ENCODE results near the gene WDR1.

The WDR1 gene

DNA sequence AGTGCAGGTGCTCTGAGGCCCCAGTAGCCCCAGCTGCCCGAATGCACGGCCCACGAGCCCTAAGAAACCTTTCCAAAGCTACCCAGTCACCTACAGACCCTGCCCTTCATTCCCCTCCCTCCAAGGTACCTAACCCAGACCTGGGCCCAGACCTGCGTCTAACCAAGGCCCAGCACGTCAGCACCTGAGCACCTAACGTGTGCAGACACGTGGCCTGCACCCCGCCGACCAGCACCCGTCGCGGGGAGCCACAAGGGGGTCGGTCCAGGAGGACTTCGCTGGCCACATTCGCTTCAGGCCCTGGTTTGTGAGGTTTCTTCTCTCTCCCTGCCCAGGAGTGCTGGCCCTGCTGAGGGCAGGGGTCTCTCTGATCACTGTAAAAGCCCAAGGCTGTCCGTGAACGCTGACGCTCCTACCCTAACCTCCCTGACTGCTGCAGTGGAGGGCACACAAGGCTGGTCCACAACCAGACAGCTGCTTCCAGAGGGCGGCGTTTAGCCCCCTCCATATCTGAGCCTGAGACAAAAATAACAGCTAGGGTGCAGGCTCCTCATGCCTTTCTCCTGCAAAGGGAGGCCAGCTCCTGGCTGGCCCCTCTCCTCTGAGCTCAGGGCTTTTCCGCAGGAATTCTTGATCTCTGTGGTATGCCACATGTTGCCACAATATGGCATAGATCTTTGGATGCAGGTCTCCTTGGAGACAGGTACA lies 31.8 kb downstream of the WDR1 start:
- Histone ChIP-seq H4K20me1 (ENCODE audit: insufficient read depth, low read length) (no peaks in the 10 kb centered on the region), H2AFZ (ENCODE audit: low read length) (no peak overlapping the region), H3K27me3 (ENCODE audit: insufficient read depth, low read length) (no peaks in the 10 kb centered on the region), H3K9me3 (ENCODE audit: low read length) (no peaks in the 10 kb centered on the region), H3K4me2 (ENCODE audit: low read length) (no peak overlapping the region), H3K9ac (ENCODE audit: low read length) (no peak overlapping the region), H3K36me3 (ENCODE audit: insufficient read depth, low read length) (peaks cover 71% of the 10 kb centered on the region), H3K27ac (ENCODE audit: low read depth, low read length, poor library complexity, severe bottlenecking) (no peak overlapping the region), H3K9me2 (ENCODE audit: low read depth, low read length) (no peaks in the 10 kb centered on the region), H3K4me1 (ENCODE audit: insufficient read depth, low read length, severe bottlenecking) (no peaks in the 10 kb centered on the region), H3K79me2 (ENCODE audit: insufficient read depth, low read length) (no peaks in the 10 kb centered on the region), H3F3A (ENCODE audit: insufficient read depth, low read length) (no peaks in the 10 kb centered on the region), H3K4me3 (ENCODE audit: low read depth, low read length, poor library complexity, severe bottlenecking) (no peak overlapping the region)
- no peak for TF ChIP-seq EZH2 (IDR thresholded peaks at IDR 0.05; ENCODE audit: borderline replicate concordance, low read length)
- no peak for TF ChIP-seq CTCF (IDR thresholded peaks at IDR 0.05; ENCODE audit: low read length)

GRCh38 chr4:10083861-10084641 lies 32.5 kb downstream of the WDR1 start:
- H4K20me1 ChIP-seq (ENCODE audit: insufficient read depth, low read length), result no peaks in the 10 kb centered on the region

DNA sequence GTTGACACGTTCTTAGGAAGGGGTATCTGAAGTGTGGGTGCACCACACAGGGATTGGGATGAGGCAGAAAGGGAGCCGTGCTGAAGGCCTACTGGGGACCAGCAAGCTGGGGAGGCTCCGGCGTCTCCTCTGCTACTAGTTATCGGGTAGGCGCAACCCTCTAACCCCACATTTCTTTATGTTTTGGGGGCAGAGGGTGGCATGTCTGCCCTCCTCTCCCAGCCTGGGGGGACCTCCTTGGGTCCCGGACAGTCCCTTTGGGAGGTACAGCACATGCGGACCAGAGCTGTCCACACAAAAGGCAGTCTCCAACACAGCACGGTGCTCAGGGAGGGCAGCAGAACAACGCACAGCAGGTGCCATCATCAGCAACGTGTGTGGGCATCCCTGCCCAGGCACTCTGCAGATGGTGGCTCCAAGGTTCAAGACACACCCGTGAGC lies 33.2 kb downstream of the WDR1 start:
- no peak for TF ChIP-seq CTCF (IDR thresholded peaks at IDR 0.05; ENCODE audit: low read length)
- TF ChIP-seq EZH2 (IDR thresholded peaks at IDR 0.05; ENCODE audit: borderline replicate concordance, low read length), result no peak
- peaks cover 72% of the 10 kb centered on the region for H3K36me3 ChIP-seq (ENCODE audit: insufficient read depth, low read length)
- no peaks in the 10 kb centered on the region for H3K4me1 ChIP-seq (ENCODE audit: insufficient read depth, low read length, severe bottlenecking)
- H3K9me3 ChIP-seq (ENCODE audit: low read length), result no peaks in the 10 kb centered on the region
- H3K79me2 ChIP-seq (ENCODE audit: insufficient read depth, low read length), result no peaks in the 10 kb centered on the region
- H2AFZ ChIP-seq (ENCODE audit: low read length), result no peak overlapping the region
- no peak overlapping the region for H3K27ac ChIP-seq (ENCODE audit: low read depth, low read length, poor library complexity, severe bottlenecking)
- H3K9ac ChIP-seq (ENCODE audit: low read length), result no peak overlapping the region
- H4K20me1 ChIP-seq (ENCODE audit: insufficient read depth, low read length), result no peaks in the 10 kb centered on the region
- H3F3A ChIP-seq (ENCODE audit: insufficient read depth, low read length), result no peaks in the 10 kb centered on the region
- no peaks in the 10 kb centered on the region for H3K27me3 ChIP-seq (ENCODE audit: insufficient read depth, low read length)
- H3K4me2 ChIP-seq (ENCODE audit: low read length), result no peak overlapping the region
- H3K4me3 ChIP-seq (ENCODE audit: low read depth, low read length, poor library complexity, severe bottlenecking), result no peak overlapping the region
- H3K9me2 ChIP-seq (ENCODE audit: low read depth, low read length), result no peaks in the 10 kb centered on the region

More at GRCh38 chr4:10083861-10084641, 32.5 kb downstream of the WDR1 start:
- H3K4me1 ChIP-seq (ENCODE audit: insufficient read depth, low read length, severe bottlenecking), result no peaks in the 10 kb centered on the region
- TF ChIP-seq EZH2 (IDR thresholded peaks at IDR 0.05; ENCODE audit: borderline replicate concordance, low read length) (no peak), CTCF (IDR thresholded peaks at IDR 0.05; ENCODE audit: low read length) (no peak)
- H3K27ac ChIP-seq (ENCODE audit: low read depth, low read length, poor library complexity, severe bottlenecking), result no peak overlapping the region
- no peaks in the 10 kb centered on the region for H3F3A ChIP-seq (ENCODE audit: insufficient read depth, low read length)
- H3K36me3 ChIP-seq (ENCODE audit: insufficient read depth, low read length), result peaks cover 69% of the 10 kb centered on the region
- H3K9me3 ChIP-seq (ENCODE audit: low read length), result no peaks in the 10 kb centered on the region
- H3K79me2 ChIP-seq (ENCODE audit: insufficient read depth, low read length), result no peaks in the 10 kb centered on the region
- no peak overlapping the region for H3K9ac ChIP-seq (ENCODE audit: low read length)
- H3K27me3 ChIP-seq (ENCODE audit: insufficient read depth, low read length), result no peaks in the 10 kb centered on the region
- H2AFZ ChIP-seq (ENCODE audit: low read length), result no peak overlapping the region
- H3K4me2 ChIP-seq (ENCODE audit: low read length), result no peak overlapping the region
- no peak overlapping the region for H3K4me3 ChIP-seq (ENCODE audit: low read depth, low read length, poor library complexity, severe bottlenecking)
- no peaks in the 10 kb centered on the region for H3K9me2 ChIP-seq (ENCODE audit: low read depth, low read length)

Data from OCI-LY1 (cell line).